ENCODE measurements around the gene TOB1.
A peak's percentile ranks its signal among the peaks of the same experiment; 100 is the strongest.
"Not testable (repeated sequence)": the region's sequence is repeated elsewhere in the genome, so short reads cannot be mapped to it uniquely, and the experiment has no call there.

Gene TOB1

GRCh38 chr17:50871898-50872297, 5.7 kb upstream of the TOB1 start:
- peak in 4 of 56 donors; percentile 25 to 52 (median 41) for DNase-seq

- no peak for DNase-seq
Measured at GRCh38 chr17:50871364-50871763, 5.2 kb upstream of the TOB1 start.

- DNase-seq = no peak
Measured at GRCh38 chr17:50868602-50869001, 2.4 kb upstream of the TOB1 start.

- DNase-seq = no peak
Measured at GRCh38 chr17:50868140-50868438, 1.9 kb upstream of the TOB1 start.

- peak; percentile 70 to 98 (median 95) for DNase-seq
Measured at GRCh38 chr17:50867363-50868139, 1.4 kb upstream of the TOB1 start.

- DNase-seq = peak in 42 of 56 donors; percentile 74 to 94 (median 88)
Measured at GRCh38 chr17:50866950-50867362, 802 bp upstream of the TOB1 start.

- no peak for DNase-seq
Measured at GRCh38 chr17:50865868-50866260, 290 bp downstream of the TOB1 start.

- peak in 45 of 56 donors; percentile 23 to 81 (median 59) for DNase-seq
Measured at GRCh38 chr17:50865060-50865867, 890 bp downstream of the TOB1 start.

- no peak for DNase-seq
Measured at GRCh38 chr17:50864747-50865059, 1.5 kb downstream of the TOB1 start.

GRCh38 chr17:50863931-50864330, 2.2 kb downstream of the TOB1 start:
- no peak for DNase-seq

GRCh38 chr17:50863221-50863843, 2.8 kb downstream of the TOB1 start:
- peak in 46 of 56 donors; percentile 21 to 83 (median 64) for DNase-seq

- DNase-seq = no peak
Measured at GRCh38 chr17:50861822-50862528, 4.2 kb downstream of the TOB1 start.

- no peak for DNase-seq
Measured at GRCh38 chr17:50861334-50861676, 4.8 kb downstream of the TOB1 start.

- not testable (repeated sequence) for DNase-seq
Measured at GRCh38 chr17:50859727-50860126, 6.4 kb downstream of the TOB1 start.

GRCh38 chr17:50858486-50859225, 7.5 kb downstream of the TOB1 start:
- no peak for DNase-seq

- DNase-seq = no peak
Measured at GRCh38 chr17:50856431-50856830, 9.7 kb downstream of the TOB1 start.

GRCh38 chr17:50855708-50856330, 10.3 kb downstream of the TOB1 start:
- no peak for DNase-seq

GRCh38 chr17:50853781-50854180, 12.4 kb downstream of the TOB1 start:
- DNase-seq = no peak

- no peak for DNase-seq
Measured at GRCh38 chr17:50853015-50853615, 13.0 kb downstream of the TOB1 start.

- DNase-seq = no peak
Measured at GRCh38 chr17:50850640-50851039, 15.5 kb downstream of the TOB1 start.
